H1 (cell line): ENCODE results near the gene FOXP2. TPM values are rescaled to one million over a fixed set of nuclear protein-coding genes. Genes with fewer than 3 reads are reported as not detected.

Experiments used
- CTCF ChIA-PET: fragments of 300-600 bp; sonication (Branson Sonifier 250); formaldehyde crosslinking; loops from one replicate; lab custom pipeline; 2021; ENCODE audit not compliant: partially characterized antibody; lab: Charles Lee
- POLR2A ChIA-PET: fragments of 300-600 bp; sonication (Branson Sonifier 250); formaldehyde crosslinking; loops from one replicate; lab custom pipeline; 2021; ENCODE audit warnings: inconsistent platforms; ENCODE audit not compliant: partially characterized antibody; lab: Charles Lee
- DNase-seq, 2 experiments: peaks; one replicate each; pipeline versions ENCODE4 v3.0.0 to v3.0.0-alpha.2; 2010 to 2022; ENCODE audit warnings: low spot score in 2 of 2, low read depth in 1 of 2, mixed read lengths in 1 of 2
- FAIRE-seq: peaks from 2 replicates; lab custom pipeline; 2011; peaks lifted over from hg19 to GRCh38; lab: Jason Lieb, UNC
- H2AFZ ChIP-seq: 2 replicates; pipeline ENCODE4 v1.8.1; 2012; ENCODE audit warnings: low read length, inconsistent platforms
- H2AK5ac ChIP-seq: 2 replicates; pipeline ENCODE4 v1.6.1; 2013; ENCODE audit warnings: low read depth, low read length
- H2BK120ac ChIP-seq: replicated peaks from 2 replicates; pipeline ENCODE3; 2013; ENCODE audit warnings: low read depth, low read length, inconsistent platforms
- H2BK12ac ChIP-seq: 2 replicates; pipeline ENCODE4 v1.6.1; 2013; ENCODE audit warnings: low read depth, low read length
- H2BK15ac ChIP-seq: 2 replicates; pipeline ENCODE4 v1.6.1; 2013; ENCODE audit warnings: low read length
- H2BK20ac ChIP-seq: 2 replicates; pipeline ENCODE4 v1.6.1; 2013; ENCODE audit warnings: low read length
- H2BK5ac ChIP-seq: 2 replicates; pipeline ENCODE4 v1.6.1; 2013; ENCODE audit warnings: low read depth, low read length
- H3K14ac ChIP-seq: 2 replicates; pipeline ENCODE4 v1.6.1; 2013; ENCODE audit warnings: inconsistent platforms; ENCODE audit not compliant: insufficient read length
- H3K18ac ChIP-seq: 2 replicates; pipeline ENCODE4 v1.6.1; 2013; ENCODE audit warnings: low read length; ENCODE audit errors: extremely low read depth
- H3K23ac ChIP-seq: 2 replicates; pipeline ENCODE4 v1.6.1; 2013; ENCODE audit warnings: inconsistent platforms; ENCODE audit not compliant: insufficient read length
- H3K23me2 ChIP-seq: 2 replicates; pipeline ENCODE4 v1.6.1; 2013; ENCODE audit warnings: low read depth, low read length
- H3K27ac ChIP-seq: 2 replicates; pipeline ENCODE4 v1.6.1; 2011; ENCODE audit warnings: low read depth, low read length, inconsistent platforms
- H3K27me3 ChIP-seq, 4 experiments: replicated peaks in 1 of 4; 1 replicate in 1 of 4; 2 replicates in 3 of 4; pipeline versions ENCODE4 v1.6.1 to v1.8.1; 2011 to 2013; ENCODE audit warnings: low read length in 3 of 4, mild to moderate bottlenecking in 3 of 4, inconsistent platforms in 2 of 4, mixed read lengths in 2 of 4, moderate library complexity in 1 of 4; ENCODE audit not compliant: control insufficient read depth in 3 of 4, insufficient read depth in 3 of 4; ENCODE audit errors: extremely low read depth in 1 of 4
- H3K36me3 ChIP-seq, 4 experiments: 2 replicates each; pipeline versions ENCODE4 v1.6.1 to v1.8.1; 2011 to 2013; ENCODE audit warnings: mild to moderate bottlenecking in 4 of 4, low read length in 3 of 4, moderate library complexity in 2 of 4, control low read depth in 1 of 4, inconsistent platforms in 1 of 4; ENCODE audit not compliant: insufficient read depth in 4 of 4, control insufficient read depth in 2 of 4
- H3K4ac ChIP-seq: replicated peaks from 2 replicates; pipeline ENCODE3; 2013; ENCODE audit warnings: low read length, low read depth, mixed read lengths, inconsistent platforms; ENCODE audit not compliant: insufficient read length
- H3K4me1 ChIP-seq, 4 experiments: replicated peaks in 1 of 4; 1 replicate in 1 of 4; 2 replicates in 3 of 4; pipeline versions ENCODE4 v1.6.1 to v1.8.1; 2011 to 2013; ENCODE audit warnings: low read length in 3 of 4, inconsistent platforms in 2 of 4, mixed read lengths in 1 of 4; ENCODE audit not compliant: insufficient read depth in 4 of 4, control insufficient read depth in 3 of 4
- H3K4me2 ChIP-seq, 2 experiments: 2 replicates each; pipeline versions ENCODE4 v1.6.1 to v1.8.1; 2011 to 2013; ENCODE audit warnings: low read depth in 2 of 2, low read length in 2 of 2, control low read depth in 1 of 2, inconsistent platforms in 1 of 2, mild to moderate bottlenecking in 1 of 2; ENCODE audit not compliant: insufficient read depth in 1 of 2
- H3K4me3 ChIP-seq, 4 experiments: fragments of 200-600, 300-600 bp in 1 of 4; sonication (generic), shearing (Covaris generic), sonication (Bioruptor Twin) in 1 of 4; 2 replicates each; pipeline versions ENCODE4 v1.5.1 to v1.8.1; 2011 to 2016; ENCODE audit warnings: low read length in 4 of 4, low read depth in 3 of 4, control low read depth in 2 of 4, inconsistent platforms in 2 of 4, mild to moderate bottlenecking in 2 of 4, mixed read lengths in 1 of 4, moderate library complexity in 1 of 4; ENCODE audit not compliant: insufficient read depth in 2 of 4; ENCODE audit errors: extremely low read depth in 1 of 4
- H3K56ac ChIP-seq: replicated peaks from 2 replicates; pipeline ENCODE3; 2013; ENCODE audit warnings: low read depth, mild to moderate bottlenecking, mixed read lengths, low read length, inconsistent platforms; ENCODE audit not compliant: insufficient read length
- H3K79me1 ChIP-seq: 2 replicates; pipeline ENCODE4 v1.6.1; 2013; ENCODE audit warnings: low read depth, low read length, control low read depth
- H3K79me2 ChIP-seq, 2 experiments: 2 replicates each; pipeline versions ENCODE4 v1.6.1 to v1.8.1; 2012 to 2013; ENCODE audit warnings: low read length in 2 of 2, mild to moderate bottlenecking in 2 of 2, inconsistent platforms in 1 of 2; ENCODE audit not compliant: insufficient read depth in 2 of 2, control insufficient read depth in 1 of 2
- H3K9ac ChIP-seq, 4 experiments: replicated peaks in 1 of 4; 1 replicate in 1 of 4; 2 replicates in 3 of 4; pipeline versions ENCODE4 v1.6.1 to v1.8.1; 2011 to 2013; ENCODE audit warnings: low read depth in 3 of 4, low read length in 3 of 4, control low read depth in 2 of 4, mild to moderate bottlenecking in 2 of 4, moderate library complexity in 2 of 4, inconsistent platforms in 1 of 4; ENCODE audit errors: extremely low read depth in 1 of 4
- H3K9me3 ChIP-seq, 2 experiments: 2 replicates each; pipeline versions ENCODE4 v1.6.1 to v1.8.1; 2012 to 2013; ENCODE audit warnings: mild to moderate bottlenecking in 2 of 2, moderate library complexity in 2 of 2, control low read depth in 1 of 2, inconsistent platforms in 1 of 2, low read depth in 1 of 2, low read length in 1 of 2, mixed read lengths in 1 of 2; ENCODE audit not compliant: insufficient read depth in 2 of 2
- H4K20me1 ChIP-seq, 2 experiments: replicated peaks in 1 of 2; 2 replicates each; pipeline versions ENCODE3 to v1.8.1; 2011 to 2013; ENCODE audit warnings: inconsistent platforms in 2 of 2, low read length in 2 of 2, mild to moderate bottlenecking in 1 of 2; ENCODE audit not compliant: insufficient read depth in 2 of 2, control insufficient read depth in 1 of 2
- H4K5ac ChIP-seq: 2 replicates; pipeline ENCODE4 v1.6.1; 2013; ENCODE audit warnings: low read length, low read depth, mixed read lengths, inconsistent platforms; ENCODE audit not compliant: insufficient read length
- H4K8ac ChIP-seq: 2 replicates; pipeline ENCODE4 v1.8.0; 2013; ENCODE audit warnings: mild to moderate bottlenecking, moderate library complexity, low read length, inconsistent platforms; ENCODE audit not compliant: insufficient read depth; ENCODE audit errors: extremely low read depth
- H4K91ac ChIP-seq: replicated peaks from 2 replicates; pipeline ENCODE3; 2013; ENCODE audit warnings: low read length, mixed read lengths, inconsistent platforms; ENCODE audit not compliant: insufficient read length
- BCL11A ChIP-seq, 2 experiments: IDR thresholded peaks; one replicate each; pipeline ENCODE4 v1.6.1; 2011; ENCODE audit warnings: low read depth in 2 of 2, low read length in 2 of 2, mild to moderate bottlenecking in 2 of 2
- CBX5 ChIP-seq: fragments of 300-800, 300-1000 bp; sonication (generic); IDR thresholded peaks from 2 replicates; pipeline ENCODE4 v1.7.1; 2016; ENCODE audit warnings: antibody characterized with exemption, low read length, low read depth
- CBX8 ChIP-seq: fragments of 300-800, 300-1000 bp; sonication (generic); IDR thresholded peaks from 2 replicates; pipeline ENCODE4 v1.7.1; 2016; ENCODE audit warnings: low read depth, low read length, borderline replicate concordance
- CHD1 ChIP-seq: IDR thresholded peaks from 2 replicates; pipeline ENCODE4 v1.6.1; 2012; ENCODE audit warnings: low read depth, low read length, improper control_type of control experiment
- CHD2 ChIP-seq: IDR thresholded peaks from 2 replicates; pipeline ENCODE4 v1.6.1; 2012; ENCODE audit warnings: low read length, improper control_type of control experiment
- HDAC2 ChIP-seq, 2 experiments: fragments of 300-600 bp in 1 of 2; sonication (generic) in 1 of 2; IDR thresholded peaks; 2 replicates each; pipeline ENCODE4 v1.6.1; 2011 to 2012; ENCODE audit warnings: low read depth in 2 of 2, low read length in 2 of 2, mild to moderate bottlenecking in 2 of 2, moderate library complexity in 2 of 2, borderline replicate concordance in 1 of 2, inconsistent platforms in 1 of 2
- KDM5A ChIP-seq: fragments of 200-600 bp; IDR thresholded peaks from 2 replicates; pipeline ENCODE4 v1.7.1; 2012; ENCODE audit warnings: mild to moderate bottlenecking, low read length, inconsistent platforms, mixed read lengths
- MAX ChIP-seq: IDR thresholded peaks from 2 replicates; pipeline ENCODE4 v1.6.1; 2012; ENCODE audit warnings: inconsistent platforms
- RAD21 ChIP-seq, 2 experiments: IDR thresholded peaks in 1 of 2; conservative IDR thresholded peaks in 1 of 2; 2 replicates each; pipeline ENCODE4 v1.6.1; 2011; ENCODE audit warnings: low read depth in 2 of 2, low read length in 2 of 2, improper control_type of control experiment in 1 of 2, inconsistent platforms in 1 of 2, mild to moderate bottlenecking in 1 of 2, moderate library complexity in 1 of 2
- RXRA ChIP-seq: IDR thresholded peaks from 2 replicates; pipeline ENCODE4 v1.6.1; 2011; ENCODE audit warnings: low read depth, mild to moderate bottlenecking, low read length, moderate library complexity; ENCODE audit not compliant: insufficient read depth
- SP2 ChIP-seq: IDR thresholded peaks from 2 replicates; pipeline ENCODE4 v1.6.1; 2012; ENCODE audit warnings: mild to moderate bottlenecking, low read length, inconsistent platforms
- SP4 ChIP-seq: IDR thresholded peaks from 2 replicates; pipeline ENCODE4 v1.6.1; 2012; ENCODE audit warnings: low read length, inconsistent platforms
- YY1 ChIP-seq: IDR thresholded peaks from 2 replicates; pipeline ENCODE4 v1.6.1; 2011; ENCODE audit warnings: low read depth, mild to moderate bottlenecking, low read length
- WGBS, 2 experiments: shearing (Covaris generic) in 1 of 2; methylation state at CpG; one replicate each; pipeline versions ENCODE4 v1.1.6 to v1.1.7; 2013 to 2015; ENCODE audit warnings: low lambda C conversion rate in 2 of 2, mixed read lengths in 2 of 2, inconsistent platforms in 1 of 2, low coverage in 1 of 2, missing lambda C conversion rate in 1 of 2; ENCODE audit not compliant: insufficient replicate concordance in 2 of 2, insufficient coverage in 1 of 2, insufficient read length in 1 of 2; ENCODE audit errors: extremely low coverage in 1 of 2, missing lambda C conversion rate in 1 of 2; 5-methylcytosine and 5-hydroxymethylcytosine counted together
- polyA plus RNA-seq, 7 experiments: library from polyadenylated mRNA; depleted of rRNA in 3 of 7; stranded (reverse) in 5 of 7; unstranded in 2 of 7; fragments of >200 nt in 5 of 7; fragments of 200-250 nt in 2 of 7; gene quantifications; 1 replicate in 5 of 7; 2 replicates in 1 of 7; 4 replicates in 1 of 7; pipeline versions ENCODE4 v1.2.1 to v1.2.3, GENCODE V29; 2011 to 2013; ENCODE audit warnings: missing spikeins in 2 of 7, mixed read lengths in 2 of 7
- total RNA-seq: library from RNA; stranded (reverse); fragmentation: NEBNext Ultra II Directional; extraction: Animal tissue kit (Norgen Biotek cat#: 25700); gene quantifications from 2 replicates; pipeline ENCODE4 v1.2.1, GENCODE V29; 2021

FOXP2 gene
- total and polyA plus RNA-seq, 2 of the 8 experiments (the other 6 are each of a cell fraction or from before 2014, with no cell fraction given) = 0.09 to 0.43 TPM

- ChIA-PET POLR2A (no interaction called here), CTCF (interaction anchor here (0.6 to 2.1 kb wide), 5 partner anchors 18 to 1421 kb away, joined by 3 to 8 read pairs (median 3); no protein-coding TSS in a partner anchor)
- no peak overlapping the region for H2BK20ac ChIP-seq
- no peak overlapping the region for H4K8ac ChIP-seq
- no peak overlapping the region for H2BK5ac ChIP-seq
- no peak overlapping the region for H3K56ac ChIP-seq
- H3K4me3 ChIP-seq = no peak overlapping the region
- no peak overlapping the region for H4K91ac ChIP-seq
- no peaks in the 10 kb centered on the region for H3K4me1 ChIP-seq
- no peaks in the 10 kb centered on the region for H3K23me2 ChIP-seq
- H3K23ac ChIP-seq = no peak overlapping the region
- H2BK12ac ChIP-seq = no peak overlapping the region
- no peak overlapping the region for H2AK5ac ChIP-seq
- no peak overlapping the region for H2BK120ac ChIP-seq
- no peak overlapping the region for H3K27ac ChIP-seq
- no peaks in the 10 kb centered on the region for H3K36me3 ChIP-seq
- no peak overlapping the region for H2BK15ac ChIP-seq
- H3K4me2 ChIP-seq = no peak overlapping the region
- no peak overlapping the region for H3K18ac ChIP-seq
- no peak overlapping the region for H2AFZ ChIP-seq
- no peaks in the 10 kb centered on the region for H4K20me1 ChIP-seq
- H4K5ac ChIP-seq = no peak overlapping the region
- no peak overlapping the region for H3K4ac ChIP-seq
- H3K79me1 ChIP-seq = no peaks in the 10 kb centered on the region
- H3K9me3 ChIP-seq = no peaks in the 10 kb centered on the region
- H3K14ac ChIP-seq = no peak overlapping the region
- no peak for DNase-seq
- no peak for FAIRE-seq
- no peaks in the 10 kb centered on the region for H3K27me3 ChIP-seq
- TF ChIP-seq SP4 (no peak), YY1 (no peak), MAX (no peak), CBX5 (no peak), SP2 (no peak), CHD1 (no peak), BCL11A (IDR thresholded peaks at IDR 0.05; ENCODE audit: low read depth in 2 of 2, low read length in 2 of 2) (no peak), KDM5A (no peak), CHD2 (no peak), HDAC2 (IDR thresholded peaks at IDR 0.05; ENCODE audit: borderline replicate concordance in 1 of 2, low read depth in 2 of 2, low read length in 2 of 2) (no peak), RXRA (no peak), RAD21 (IDR thresholded peaks at IDR 0.05 in 1 of 2, conservative IDR thresholded peaks at IDR 0.05 in 1 of 2; ENCODE audit: low read depth in 2 of 2, low read length in 2 of 2) (no peak), CBX8 (no peak)
- no peak overlapping the region for H3K9ac ChIP-seq
- no peaks in the 10 kb centered on the region for H3K79me2 ChIP-seq
- WGBS, 2 experiments = 93% methylated on average over 1 of the region's 1 CpG; no CpG with 5 or more reads in 1 of the 2 experiments
Measured at GRCh38 chr7:114428211-114428610, 13.6 kb downstream of the FOXP2 start.
